Uterus (tissue), 2 donors: ENCODE results near the gene RPL37A.

ENCODE experiments used
- CTCF ChIP-seq, 4 experiments: fragments of 200-600 bp in 2 of 4; fragments of 450-650 bp in 2 of 4; sonication (generic) in 2 of 4; IDR thresholded peaks; one replicate each; pipeline ENCODE4 v1.5.1; 2016 to 2019; ENCODE audit warnings: antibody characterized with exemption in 4 of 4, mild to moderate bottlenecking in 2 of 4, moderate library complexity in 1 of 4
- POLR2A ChIP-seq, 2 donors: fragments of 450-650 bp; IDR thresholded peaks; one replicate each; pipeline ENCODE4 v1.6.1; 2016; ENCODE audit warnings: antibody characterized with exemption in 2 of 2, mild to moderate bottlenecking in 1 of 2, moderate library complexity in 1 of 2

- TF ChIP-seq CTCF (IDR thresholded peaks at IDR 0.05) = no peak
- TF ChIP-seq POLR2A (IDR thresholded peaks at IDR 0.05) = no peak
These were observed 47.9 kb upstream of the RPL37A start for GRCh38 chr2:216450784-216451183.
